ENCODE results near the gene CCDC134. TPM values are rescaled to one million over a fixed set of nuclear protein-coding genes. Genes with fewer than 3 reads are reported as not detected.

Gene CCDC134
- total and polyA plus RNA-seq, 9 of the 15 experiments (the other 6 are each of a cell fraction or from before 2014, with no cell fraction given): 0.56 to 11.9 (median 5.3) TPM

- TF ChIP-seq REST (IDR thresholded peaks at IDR 0.05; ENCODE audit: borderline replicate concordance): no peak
- TF ChIP-seq REST (CRISPR knock-in tag; IDR thresholded peaks at IDR 0.05; ENCODE audit: low read depth): no peak
- no peak for TF ChIP-seq ZBTB40 (IDR thresholded peaks at IDR 0.05)
- TF ChIP-seq ZBTB40 (CRISPR knock-in tag; IDR thresholded peaks at IDR 0.05): no peak
- peak; percentile 51 to 52; a peak in 2 of 4 replicates for TF ChIP-seq MNT (conservative IDR thresholded peaks at IDR 0.05)
These were observed 33.0 kb downstream of the CCDC134 start (continued) for GRCh38 chr22:41833369-41834004.

Data from K562 (cell line).